NOMO-1 treated with dmso at 0.1 percent for 144 hours (cell line): ENCODE measurements around the gene GRP.

Experiments used
- DNase-seq: peaks from one replicate; lab custom pipeline; 2025; ENCODE audit not compliant: unreplicated experiment; lab: John Stamatoyannopoulos, UW

The GRP gene

DNA sequence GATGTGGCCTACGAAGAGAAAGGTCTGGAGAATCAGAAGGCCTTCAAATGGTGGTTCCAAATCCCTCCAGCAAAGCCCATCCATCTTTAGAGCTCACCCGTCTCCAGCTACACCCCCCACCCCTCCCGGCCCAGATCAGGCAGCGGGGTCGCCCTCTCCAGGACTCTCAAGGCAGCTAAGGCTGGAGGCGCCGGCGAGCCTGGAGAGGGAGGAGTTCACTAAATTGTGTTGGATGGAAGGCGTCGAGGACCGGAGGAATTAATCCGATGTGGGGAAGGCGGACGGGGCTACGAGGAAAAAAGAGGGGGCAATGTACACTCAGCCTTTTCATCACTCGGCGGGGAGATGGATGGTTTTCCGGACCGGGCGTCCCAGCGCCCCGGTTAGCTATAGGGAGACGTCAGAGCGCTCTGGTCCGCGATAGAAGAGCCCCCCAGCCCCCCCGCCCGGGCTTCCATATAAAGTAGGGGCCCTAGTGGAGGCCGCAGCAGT is at the start of gene GRP:
Gene GRP (plus strand): TSS at position 487 of the 492 bp plus-strand sequence. CDS start 108 bp downstream, outside the sequence.
- no peak for DNase-seq

DNA sequence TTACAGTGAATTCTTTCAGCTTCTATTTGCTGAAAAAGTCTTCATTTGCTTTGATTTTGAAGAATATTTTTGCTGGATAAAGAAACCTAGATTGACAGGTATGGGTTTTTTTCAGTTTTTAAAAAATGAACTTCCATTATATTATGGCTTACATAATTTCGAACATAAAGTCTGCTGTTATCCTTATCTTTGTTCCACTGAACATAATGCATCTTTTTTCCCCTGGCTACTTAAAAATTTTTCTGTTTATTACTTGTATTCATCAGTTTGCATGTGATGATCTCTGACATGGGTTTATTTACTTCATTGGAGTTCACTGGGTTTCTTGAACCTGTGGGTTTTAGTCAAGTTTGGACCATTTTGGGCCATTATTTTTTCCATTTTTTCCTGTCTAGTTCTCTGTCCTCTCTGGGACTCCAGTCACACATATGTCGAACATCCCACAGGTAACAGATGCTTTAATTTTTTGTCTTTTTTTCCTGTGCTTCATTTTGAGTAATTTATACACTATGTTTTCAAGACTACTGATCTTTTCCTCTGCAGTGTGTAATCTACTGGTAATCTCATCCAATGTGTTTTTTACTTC is 47.2 kb upstream of the GRP start:
- DNase-seq = no peak

DNA sequence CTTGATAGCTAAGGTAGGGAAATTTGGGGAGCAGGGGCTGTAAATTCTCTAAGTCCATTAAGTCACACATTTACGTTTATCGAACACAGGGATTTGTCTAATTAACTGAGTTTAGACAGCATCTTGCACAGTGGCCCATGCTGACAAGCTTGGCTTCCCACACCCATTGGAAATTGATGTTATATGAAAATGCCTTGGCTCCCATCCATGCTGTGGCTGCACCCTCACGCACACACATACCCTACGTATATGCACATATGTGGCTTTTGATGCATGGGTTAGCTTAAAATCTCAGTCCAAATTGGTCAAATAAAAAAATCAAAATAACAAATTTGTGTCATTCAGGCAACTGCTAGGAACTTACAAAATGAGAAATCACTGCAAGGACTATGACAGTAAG is 42.5 kb upstream of the GRP start:
- DNase-seq = no peak

DNA sequence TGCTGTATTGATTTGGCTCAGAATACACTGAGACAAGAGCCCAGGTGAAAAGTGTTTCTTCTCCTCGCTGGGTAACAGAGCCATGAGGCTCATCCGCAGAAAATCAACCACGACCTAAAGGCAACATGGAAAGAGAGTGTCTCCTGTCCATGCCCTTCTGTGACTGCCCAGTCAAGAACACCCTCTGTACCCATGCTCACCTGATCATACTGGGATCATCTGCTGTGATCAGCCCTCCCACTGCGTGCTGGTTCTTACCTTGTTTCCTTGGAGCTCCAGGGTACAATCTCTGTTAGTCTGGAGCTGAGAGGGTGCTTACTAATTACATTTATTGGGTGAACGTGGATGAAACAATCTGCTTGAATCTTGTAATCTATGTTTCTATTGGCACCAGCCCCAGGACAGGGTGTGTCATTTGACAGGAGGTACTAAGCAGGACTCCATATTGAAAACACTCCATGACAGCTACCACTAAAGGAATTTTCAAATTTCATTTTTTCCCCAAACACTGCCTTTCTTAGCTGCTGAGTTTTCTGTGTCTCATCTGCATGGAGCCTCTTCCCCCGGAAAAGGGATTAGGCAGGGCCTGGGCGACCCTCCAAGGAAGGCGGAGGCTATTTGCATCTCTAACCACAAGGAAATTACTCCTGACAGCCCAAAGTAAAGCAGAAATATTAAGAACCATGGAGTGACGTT is 39.7 kb upstream of the GRP start:
- no peak for DNase-seq

DNA sequence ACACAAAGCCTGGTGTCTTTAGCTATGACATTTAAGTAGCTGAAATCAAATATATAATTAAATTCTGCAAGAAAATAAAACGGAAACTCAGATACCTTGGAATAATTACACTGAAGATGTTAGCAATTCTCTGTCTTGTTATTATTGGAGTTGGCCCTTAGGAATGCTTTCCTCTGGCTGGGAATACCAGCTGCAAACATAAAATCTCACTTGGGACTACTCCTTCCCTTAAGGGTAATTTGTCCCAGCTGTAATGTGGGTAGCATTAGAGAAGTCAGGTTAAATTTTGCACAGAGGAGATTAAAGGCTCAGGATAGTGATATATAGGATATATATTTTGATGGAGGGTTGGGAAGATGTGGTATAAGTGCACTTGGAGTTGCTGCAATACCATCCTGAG is 37.3 kb upstream of the GRP start:
- no peak for DNase-seq

DNA sequence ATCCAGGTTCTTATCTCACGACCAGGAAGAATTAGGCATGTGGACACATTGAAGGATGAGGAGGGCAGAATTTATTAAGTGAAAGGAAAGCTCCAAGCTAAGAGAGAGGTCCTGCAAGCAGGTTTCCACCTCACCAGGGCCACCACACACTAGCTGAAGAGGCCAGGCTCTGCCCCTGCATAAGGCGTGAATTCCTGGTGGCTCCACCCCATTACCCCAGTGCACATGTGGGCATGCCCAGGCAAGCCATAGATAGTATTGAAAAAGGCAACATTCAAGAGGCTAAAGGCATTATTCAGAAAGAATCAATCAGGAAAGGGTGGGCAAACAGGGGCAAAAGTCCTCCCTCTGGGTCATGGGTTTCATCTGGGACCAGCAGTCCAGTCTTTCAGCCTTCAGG is 30.9 kb upstream of the GRP start:
- no peak for DNase-seq

DNA sequence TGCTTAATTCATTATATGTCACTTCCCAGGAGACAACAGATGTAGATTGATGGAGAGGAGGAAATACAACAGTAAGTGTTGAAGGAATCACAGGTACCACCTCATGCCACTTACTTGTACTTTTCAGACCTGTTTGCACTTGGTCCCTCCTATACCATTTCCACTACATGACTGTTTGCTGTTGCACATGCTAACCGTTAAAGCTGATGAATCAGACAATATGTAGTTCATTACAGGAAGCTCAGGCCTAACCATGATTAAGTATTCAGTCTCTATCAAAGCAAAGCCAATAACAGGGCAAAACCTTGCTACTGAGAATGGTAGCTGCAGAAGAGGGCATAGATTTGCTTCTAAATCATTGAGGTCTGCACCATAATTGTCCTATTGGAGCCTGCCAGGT is 30.2 kb upstream of the GRP start:
- DNase-seq = no peak

DNA sequence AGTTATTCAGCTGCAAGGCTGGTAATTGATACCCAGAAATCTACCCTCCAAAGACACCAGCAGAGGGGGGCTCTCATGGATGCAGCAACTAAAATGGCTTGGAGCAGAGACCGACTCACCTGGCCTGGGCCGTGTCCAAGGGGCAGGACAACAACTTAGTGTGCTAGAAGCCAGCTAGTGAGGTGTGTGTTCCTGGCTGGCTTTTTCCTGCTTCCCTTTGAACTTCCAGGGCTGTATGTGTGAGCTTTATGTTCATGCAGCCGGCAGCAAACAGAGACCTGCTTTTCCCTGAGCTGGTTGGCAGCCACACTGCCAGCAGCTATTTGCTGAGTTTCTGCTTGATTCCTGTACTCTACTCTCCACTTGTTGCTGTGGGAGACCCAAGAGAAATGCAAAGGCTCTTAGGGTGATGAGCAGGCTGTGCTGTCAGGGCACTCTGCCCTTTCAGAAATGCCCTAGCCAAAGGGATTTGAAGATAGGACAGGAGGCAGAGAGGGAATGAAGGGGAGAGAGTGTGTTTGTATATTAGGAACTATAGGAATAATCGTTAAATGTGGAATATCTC is 23.7 kb upstream of the GRP start:
- no peak for DNase-seq

DNA sequence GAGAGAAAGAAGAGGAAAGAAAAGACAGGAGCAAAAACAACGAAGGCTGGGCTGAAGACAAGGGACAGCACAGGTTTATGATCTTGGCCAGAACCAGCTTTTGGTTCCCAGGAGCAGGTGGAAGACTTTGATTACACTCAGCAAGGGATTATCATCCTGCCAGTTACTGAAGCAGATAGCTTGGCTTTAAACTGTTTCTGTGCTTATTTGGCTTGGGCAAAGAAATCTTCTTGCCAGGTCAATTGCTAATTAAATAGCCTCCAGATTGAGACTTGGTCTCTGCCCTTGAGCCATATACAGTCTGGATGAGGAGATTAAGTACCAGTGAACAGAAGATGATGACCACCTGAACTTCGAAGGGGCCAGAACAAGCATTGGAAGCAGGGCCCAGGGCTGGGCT is 22.3 kb upstream of the GRP start:
- DNase-seq = no peak

DNA sequence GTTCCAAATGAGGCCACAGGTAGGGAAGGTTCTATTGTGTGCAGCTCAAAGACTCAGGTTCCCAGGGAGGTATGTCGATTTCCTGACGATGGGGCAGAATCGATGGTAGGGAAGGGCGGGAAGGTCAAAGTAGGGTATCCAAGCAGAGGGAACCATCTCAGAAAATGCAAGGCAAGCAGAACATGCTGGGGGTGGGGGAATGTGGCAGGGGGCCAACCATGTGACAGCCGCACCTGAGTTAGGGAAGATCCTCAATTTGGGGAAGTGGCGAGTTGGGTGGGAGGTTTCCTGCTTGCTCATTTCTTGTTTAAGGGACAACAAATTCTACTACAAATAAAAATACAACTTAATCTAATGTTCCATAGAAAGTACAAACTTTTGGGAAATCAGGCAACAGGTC is 21.7 kb upstream of the GRP start:
- no peak for DNase-seq

DNA sequence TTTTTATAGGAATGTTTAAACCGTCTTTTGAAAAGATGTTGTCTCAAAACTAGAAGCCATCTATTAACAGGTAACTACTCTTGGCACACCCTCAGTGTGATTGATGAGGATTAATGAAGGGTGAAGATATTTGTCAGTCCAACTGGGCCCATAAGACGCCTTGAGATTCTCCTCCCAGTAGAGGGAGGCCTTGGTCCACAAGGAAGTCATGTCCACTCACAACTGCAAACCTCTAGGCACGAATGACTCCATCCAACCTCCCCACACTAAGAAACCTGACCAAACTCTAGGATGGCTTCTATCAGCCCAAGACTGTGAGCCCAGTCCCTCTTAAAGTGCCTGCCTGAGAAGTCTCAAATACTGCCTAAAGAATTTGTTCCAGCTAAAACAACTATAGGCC is 19.2 kb upstream of the GRP start:
- DNase-seq = no peak

DNA sequence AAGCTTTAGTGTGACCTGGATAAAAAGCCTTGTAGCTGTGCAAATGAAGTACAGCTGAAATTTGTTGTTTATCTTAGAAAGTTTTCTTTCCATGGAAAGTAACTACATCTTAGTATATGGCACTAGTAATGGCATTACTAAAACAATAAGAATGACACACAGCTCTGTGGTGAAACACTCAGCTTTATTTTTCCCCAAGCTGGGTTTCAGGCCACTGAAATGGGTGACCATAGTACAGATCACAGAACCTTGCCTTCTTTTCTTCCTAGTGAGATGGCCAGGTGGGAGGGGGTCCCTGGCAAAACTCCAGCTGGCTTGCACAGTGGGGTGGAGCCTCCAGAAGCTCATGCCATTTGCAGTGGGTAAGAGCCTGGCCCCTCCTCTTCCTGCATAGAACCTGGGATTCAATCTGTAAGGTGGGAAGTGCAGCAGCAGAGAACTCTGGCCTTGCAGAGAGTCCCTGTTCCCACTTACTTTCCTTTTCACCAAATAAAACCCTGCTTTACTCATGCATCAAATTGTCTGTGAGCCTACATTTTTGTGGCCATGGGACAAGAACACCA is 17.6 kb upstream of the GRP start:
- no peak for DNase-seq

DNA sequence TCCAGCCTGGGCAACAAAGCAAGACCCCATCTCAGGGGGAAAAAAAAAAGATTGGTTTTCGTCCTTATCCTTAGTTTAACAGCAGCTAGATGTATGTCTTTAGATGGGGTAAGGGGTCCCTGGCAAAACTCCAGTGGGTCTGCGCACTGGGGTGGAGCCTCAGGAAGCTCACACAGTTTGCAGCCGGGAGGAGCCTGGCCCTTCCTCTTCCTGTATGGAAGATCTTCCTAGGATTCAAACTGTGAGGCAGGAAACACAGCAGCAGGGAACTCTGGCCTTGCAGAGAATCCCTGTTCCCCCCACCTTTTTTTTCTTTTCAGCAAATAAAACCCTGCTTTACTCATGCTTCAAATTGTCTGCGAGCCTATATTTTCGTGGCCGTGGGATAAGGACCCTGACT is 12.5 kb upstream of the GRP start:
- no peak for DNase-seq

DNA sequence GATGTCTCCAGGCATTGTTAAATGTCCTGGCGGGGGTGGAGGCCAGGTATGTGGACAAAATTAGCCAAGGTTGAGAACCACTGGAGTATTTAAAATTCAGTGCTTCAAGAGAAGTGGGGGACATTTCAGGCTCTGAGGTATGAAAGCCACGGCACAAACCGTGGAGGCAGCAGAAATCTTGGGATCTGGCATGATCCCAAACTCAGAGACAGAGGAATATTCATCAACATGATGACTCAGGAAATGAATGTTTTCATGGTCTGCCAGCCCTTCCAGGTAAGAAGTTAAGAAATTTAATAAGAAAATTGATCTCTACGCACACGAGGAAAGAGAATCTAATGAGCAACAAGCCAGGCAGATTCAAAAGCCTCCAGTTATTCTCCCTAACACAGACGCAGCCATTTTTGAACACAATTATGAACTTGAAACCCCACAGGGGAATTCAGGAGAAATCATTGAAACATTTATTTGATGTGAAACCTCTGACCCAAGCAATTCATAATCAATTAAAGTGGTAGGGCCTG is 11.3 kb upstream of the GRP start:
- DNase-seq = no peak

DNA sequence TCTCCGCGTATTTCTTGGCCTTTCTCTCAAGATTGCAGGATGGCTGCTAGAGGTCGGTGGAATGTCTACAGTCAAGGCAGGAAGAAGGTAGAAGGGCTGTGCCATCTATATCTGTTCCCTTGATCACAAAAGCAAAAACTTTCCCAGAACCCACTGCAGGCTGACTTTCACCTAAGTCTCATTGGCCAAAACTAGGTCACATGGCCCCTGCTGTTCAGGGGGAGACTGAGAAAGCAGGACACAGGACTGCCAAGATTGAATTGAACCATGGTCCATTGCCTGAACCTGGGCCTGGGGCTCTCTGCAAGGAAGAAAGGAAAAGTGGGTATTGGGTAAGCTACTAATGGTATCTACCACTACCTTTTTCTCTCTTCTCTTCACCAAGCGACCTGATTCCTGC is 9.7 kb upstream of the GRP start:
- DNase-seq = no peak

DNA sequence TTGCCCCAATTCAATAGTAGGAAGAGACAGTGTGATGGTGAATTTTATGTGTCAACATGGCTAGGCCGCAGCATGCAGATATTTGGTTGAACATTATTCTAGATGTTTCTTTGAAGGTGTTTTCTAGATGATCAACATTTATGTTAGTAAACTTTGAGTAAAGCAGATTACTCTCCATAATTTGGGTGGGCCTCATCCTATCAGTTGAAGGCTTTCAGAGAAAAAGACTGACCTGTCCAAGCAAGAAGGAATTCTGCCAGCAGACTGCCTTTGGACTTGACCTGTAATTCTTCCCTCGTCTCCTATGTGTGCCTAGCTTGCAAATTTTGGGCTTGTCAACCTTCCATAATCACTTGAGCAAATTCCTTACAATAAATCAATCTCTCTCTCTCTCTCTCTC is 8.3 kb upstream of the GRP start:
- no peak for DNase-seq

DNA sequence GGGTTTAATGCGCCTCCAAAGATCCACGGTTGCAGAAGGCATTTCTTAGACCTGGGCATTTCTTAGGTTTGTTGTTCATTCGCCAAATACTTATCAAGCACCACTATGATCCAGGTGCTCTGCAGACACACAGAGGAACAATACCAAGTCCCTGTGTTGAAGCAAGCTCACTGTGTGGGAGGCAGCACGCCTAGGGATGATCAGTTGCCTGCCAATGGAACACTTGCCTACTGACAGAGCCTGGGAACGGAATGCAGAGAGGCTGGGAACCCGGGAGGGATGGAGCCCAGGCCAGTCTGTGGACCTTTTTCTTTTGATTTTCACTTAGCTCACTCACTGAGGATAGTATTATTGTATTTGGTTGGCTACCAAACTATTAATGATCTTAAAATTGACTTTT is 1.9 kb upstream of the GRP start:
- no peak for DNase-seq

DNA sequence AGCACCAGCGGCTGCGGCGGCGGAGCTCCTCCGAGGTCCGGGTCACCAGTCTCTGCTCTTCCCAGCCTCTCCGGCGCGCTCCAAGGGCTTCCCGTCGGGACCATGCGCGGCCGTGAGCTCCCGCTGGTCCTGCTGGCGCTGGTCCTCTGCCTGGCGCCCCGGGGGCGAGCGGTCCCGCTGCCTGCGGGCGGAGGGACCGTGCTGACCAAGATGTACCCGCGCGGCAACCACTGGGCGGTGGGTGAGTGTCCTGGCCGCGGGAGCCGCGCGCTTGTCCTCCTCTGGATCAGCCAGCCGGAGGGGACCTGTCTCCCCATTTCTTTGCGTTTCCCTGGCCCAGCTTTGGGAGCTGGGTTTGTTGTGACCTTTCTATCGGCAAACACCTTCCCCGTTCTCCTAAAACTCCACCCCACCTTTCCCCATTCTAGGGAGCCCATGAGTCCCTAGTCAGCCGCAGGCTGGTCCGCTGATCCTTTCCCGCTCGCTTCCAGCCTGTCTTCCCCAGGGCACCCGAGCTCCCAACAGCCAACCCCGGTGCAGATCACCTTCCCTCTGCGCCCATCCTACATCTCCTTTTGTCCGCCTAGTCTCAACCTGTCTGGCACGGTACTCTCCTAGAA is 316 bp downstream of the GRP start:
- DNase-seq = no peak

DNA sequence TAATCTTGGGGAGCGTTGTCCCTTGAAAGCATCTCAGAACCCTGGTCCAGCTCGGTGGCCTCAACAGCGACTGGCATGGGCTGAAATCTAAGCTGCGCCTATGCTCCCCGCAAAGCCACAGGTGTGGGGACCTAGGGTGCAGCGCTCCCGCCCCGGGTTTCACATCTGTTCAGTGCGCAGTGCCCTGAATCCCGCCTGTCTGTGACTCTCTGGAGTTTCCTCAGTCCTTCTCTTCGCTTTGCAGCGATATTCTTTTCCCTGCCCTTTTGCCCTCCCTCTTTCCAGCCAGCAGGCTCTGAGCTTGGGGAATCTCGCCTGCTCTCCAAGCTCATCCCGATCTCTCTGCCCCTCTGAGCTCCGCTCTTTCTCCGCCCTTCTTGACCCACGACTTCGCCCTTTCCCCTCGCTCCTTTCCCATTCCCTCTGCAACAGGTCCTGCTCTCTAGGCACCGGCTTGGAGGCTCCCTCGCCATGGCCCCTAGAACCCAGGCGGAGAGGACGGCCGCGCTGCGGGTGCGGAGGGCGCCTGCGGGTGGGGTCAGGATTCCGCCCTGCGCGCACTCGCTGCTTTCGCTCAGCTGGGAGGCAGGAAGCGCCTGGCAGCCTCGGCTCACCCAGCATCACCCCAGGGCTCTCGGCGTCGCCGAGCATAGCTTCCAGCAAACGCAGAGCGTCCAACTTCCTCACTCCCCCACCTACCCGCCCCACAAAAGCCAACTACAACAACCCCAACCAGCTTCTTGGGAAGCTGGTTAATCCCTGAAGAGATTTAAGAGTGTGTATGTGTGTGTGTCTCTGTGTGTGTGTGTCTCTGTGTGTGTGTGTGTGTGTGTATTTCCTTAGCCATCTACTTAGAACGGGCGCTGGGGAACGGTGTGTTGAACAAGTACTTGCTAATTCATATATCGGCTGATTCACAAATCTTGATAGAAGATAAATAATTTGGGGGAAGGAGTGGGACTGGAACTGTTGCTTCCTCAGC is 1.1 kb downstream of the GRP start:
- DNase-seq = no peak

DNA sequence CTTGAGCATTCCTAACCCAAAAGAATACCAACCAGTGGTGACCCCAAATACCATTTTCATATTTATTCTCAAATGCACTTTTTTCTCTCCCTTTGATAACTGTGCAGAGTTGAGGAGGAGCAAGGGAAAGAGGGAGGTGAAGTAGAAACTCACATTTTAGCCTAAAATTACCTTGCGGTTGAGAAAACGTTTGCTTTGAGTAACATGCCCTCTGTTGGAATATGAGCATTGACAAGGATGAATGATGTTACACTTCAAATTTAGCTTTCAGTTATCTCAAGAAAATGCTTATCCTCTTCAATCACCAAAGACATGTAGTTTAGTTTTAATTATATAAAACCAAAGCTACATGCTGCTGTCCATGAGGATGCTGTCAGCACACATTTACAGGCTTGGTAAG is 2.4 kb downstream of the GRP start:
- no peak for DNase-seq

DNA sequence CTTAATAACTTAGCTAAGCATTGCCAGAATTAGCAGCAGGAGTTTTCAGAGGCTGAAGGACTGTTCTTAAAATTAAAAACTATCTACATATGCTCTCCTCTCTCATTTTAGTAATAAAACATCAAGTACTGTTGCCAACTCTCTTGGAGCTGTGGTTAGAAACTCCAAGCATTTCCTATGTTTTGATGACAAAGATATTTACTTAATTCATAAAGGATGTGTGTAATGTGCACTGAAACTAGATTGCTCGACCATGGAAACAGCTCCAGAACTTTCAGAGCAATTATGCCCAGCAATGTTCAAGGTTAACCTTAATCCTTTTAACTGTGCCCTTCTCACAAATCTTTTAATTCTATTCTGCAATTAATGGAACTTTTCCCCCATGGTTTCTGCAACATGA is 8.4 kb downstream of the GRP start:
- DNase-seq = no peak
